Measurements from ENCODE around the gene CIBAR2. TPM values are rescaled to one million over a fixed set of nuclear protein-coding genes. Genes with fewer than 3 reads are reported as not detected.
A peak's percentile ranks its signal among the peaks of the same experiment; 100 is the strongest.

The CIBAR2 gene
- total and polyA plus RNA-seq, 9 of the 15 experiments (the other 6 are each of a cell fraction or from before 2014, with no cell fraction given) = not detected

DNA sequence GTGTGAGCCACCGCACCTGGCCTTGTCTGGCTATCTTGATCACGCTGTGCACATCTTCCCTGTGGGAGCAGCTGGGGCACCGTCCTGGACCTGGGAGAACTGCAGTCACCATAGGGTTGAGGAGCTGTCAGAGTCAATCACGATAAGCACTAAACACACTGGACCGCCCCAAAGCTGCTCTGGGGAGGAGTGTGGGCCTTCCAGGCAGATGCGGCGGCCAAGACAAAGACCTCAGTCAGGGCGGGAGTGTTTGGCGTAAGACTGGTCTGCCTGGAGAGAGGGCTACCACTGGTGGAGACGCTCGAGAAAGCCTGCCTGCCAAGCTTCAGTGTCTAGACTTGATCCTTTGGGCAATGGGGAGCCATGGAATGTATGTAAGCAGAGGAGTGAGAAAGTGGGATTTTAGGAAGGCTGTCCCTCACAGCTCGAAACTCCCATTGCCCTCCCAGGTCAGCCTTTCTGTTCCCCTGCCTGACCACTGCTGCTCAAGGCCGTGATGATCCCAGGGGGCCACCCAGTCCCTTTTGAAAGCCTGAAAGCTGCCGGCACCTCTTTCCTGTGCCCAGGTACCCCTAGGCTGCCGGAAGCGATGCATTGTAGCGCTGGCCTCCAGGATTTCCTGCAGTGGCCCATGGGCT, 29.3 kb upstream of the CIBAR2 start (continued):
- TF ChIP-seq U2AF1 (optimal IDR thresholded peaks at IDR 0.05; ENCODE audit: low read depth, low read length) (no peak), MYNN (IDR thresholded peaks at IDR 0.05) (no peak), MYNN (CRISPR knock-in tag; IDR thresholded peaks at IDR 0.05) (no peak), MEIS2 (IDR thresholded peaks at IDR 0.05; ENCODE audit: partially characterized antibody) (peak; percentile 95), ATF1 (CRISPR knock-in tag; IDR thresholded peaks at IDR 0.05) (no peak), ATF1 (tag; IDR thresholded peaks at IDR 0.05) (0 out of 2 replicates have a peak, but pooled peaks have one; percentile 12), ZNF589 (CRISPR knock-in tag; IDR thresholded peaks at IDR 0.05; ENCODE audit: low read depth) (no peak), STAT5A (IDR thresholded peaks at IDR 0.05; ENCODE audit: borderline replicate concordance, low read length) (no peak), BACH1 (tag; IDR thresholded peaks at IDR 0.05) (no peak), CHD4 (IDR thresholded peaks at IDR 0.05; ENCODE audit: insufficient read depth, insufficient replicate concordance, low read depth, low read length, poor library complexity, severe bottlenecking) (no peak), ZNF140 (CRISPR knock-in tag; IDR thresholded peaks at IDR 0.05) (no peak), SOX6 (IDR thresholded peaks at IDR 0.05) (no peak; the same call in 1 of the 2 replicates), DDX20 (tag; IDR thresholded peaks at IDR 0.05; ENCODE audit: low read depth) (no peak), WHSC1 (IDR thresholded peaks at IDR 0.05; ENCODE audit: low read length) (no peak), ZNF224 (CRISPR knock-in tag; IDR thresholded peaks at IDR 0.05) (peak; percentile 43; the same call in 1 of the 2 replicates), HDAC1 (IDR thresholded peaks at IDR 0.05) (no peak), ZNF79 (CRISPR knock-in tag; IDR thresholded peaks at IDR 0.05; ENCODE audit: low read depth) (no peak), ZKSCAN1 (IDR thresholded peaks at IDR 0.05; ENCODE audit: low read depth, low read length) (no peak), ZNF431 (CRISPR knock-in tag; IDR thresholded peaks at IDR 0.05) (no peak)
- TF ChIP-seq, protein P1, sequence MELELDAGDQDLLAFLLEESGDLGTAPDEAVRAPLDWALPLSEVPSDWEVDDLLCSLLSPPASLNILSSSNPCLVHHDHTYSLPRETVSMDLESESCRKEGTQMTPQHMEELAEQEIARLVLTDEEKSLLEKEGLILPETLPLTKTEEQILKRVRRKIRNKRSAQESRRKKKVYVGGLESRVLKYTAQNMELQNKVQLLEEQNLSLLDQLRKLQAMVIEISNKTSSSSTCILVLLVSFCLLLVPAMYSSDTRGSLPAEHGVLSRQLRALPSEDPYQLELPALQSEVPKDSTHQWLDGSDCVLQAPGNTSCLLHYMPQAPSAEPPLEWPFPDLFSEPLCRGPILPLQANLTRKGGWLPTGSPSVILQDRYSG (tag; conservative IDR thresholded peaks at IDR 0.05; ENCODE audit: low read depth) = no peak
- TF ChIP-seq, protein P2, sequence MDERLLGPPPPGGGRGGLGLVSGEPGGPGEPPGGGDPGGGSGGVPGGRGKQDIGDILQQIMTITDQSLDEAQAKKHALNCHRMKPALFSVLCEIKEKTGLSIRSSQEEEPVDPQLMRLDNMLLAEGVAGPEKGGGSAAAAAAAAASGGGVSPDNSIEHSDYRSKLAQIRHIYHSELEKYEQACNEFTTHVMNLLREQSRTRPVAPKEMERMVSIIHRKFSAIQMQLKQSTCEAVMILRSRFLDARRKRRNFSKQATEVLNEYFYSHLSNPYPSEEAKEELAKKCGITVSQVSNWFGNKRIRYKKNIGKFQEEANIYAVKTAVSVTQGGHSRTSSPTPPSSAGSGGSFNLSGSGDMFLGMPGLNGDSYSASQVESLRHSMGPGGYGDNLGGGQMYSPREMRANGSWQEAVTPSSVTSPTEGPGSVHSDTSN (CRISPR knock-in tag; IDR thresholded peaks at IDR 0.05; ENCODE audit: low read depth) = no peak
- TF ChIP-seq, protein P2 (tag; conservative IDR thresholded peaks at IDR 0.05; ENCODE audit: low read depth) = peak; percentile 90
- TF ChIP-seq, protein P3, sequence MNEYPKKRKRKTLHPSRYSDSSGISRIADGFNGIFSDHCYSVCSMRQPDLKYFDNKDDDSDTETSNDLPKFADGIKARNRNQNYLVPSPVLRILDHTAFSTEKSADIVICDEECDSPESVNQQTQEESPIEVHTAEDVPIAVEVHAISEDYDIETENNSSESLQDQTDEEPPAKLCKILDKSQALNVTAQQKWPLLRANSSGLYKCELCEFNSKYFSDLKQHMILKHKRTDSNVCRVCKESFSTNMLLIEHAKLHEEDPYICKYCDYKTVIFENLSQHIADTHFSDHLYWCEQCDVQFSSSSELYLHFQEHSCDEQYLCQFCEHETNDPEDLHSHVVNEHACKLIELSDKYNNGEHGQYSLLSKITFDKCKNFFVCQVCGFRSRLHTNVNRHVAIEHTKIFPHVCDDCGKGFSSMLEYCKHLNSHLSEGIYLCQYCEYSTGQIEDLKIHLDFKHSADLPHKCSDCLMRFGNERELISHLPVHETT (CRISPR knock-in tag; conservative IDR thresholded peaks at IDR 0.05 in 1 of 2, IDR thresholded peaks at IDR 0.05 in 1 of 2) = no peak
- TF ChIP-seq, protein P4, sequence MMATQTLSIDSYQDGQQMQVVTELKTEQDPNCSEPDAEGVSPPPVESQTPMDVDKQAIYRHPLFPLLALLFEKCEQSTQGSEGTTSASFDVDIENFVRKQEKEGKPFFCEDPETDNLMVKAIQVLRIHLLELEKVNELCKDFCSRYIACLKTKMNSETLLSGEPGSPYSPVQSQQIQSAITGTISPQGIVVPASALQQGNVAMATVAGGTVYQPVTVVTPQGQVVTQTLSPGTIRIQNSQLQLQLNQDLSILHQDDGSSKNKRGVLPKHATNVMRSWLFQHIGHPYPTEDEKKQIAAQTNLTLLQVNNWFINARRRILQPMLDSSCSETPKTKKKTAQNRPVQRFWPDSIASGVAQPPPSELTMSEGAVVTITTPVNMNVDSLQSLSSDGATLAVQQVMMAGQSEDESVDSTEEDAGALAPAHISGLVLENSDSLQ (IDR thresholded peaks at IDR 0.05) = peak; percentile 94

Data from K562 (cell line).